Fibroblast of the conjunctiva (primary cell): ENCODE measurements around the gene CNTNAP4.

Experiments used
- DNase-seq: peaks from one replicate; pipeline ENCODE4 v3.0.0-alpha.2; 2010; ENCODE audit warnings: low read depth

Gene CNTNAP4

GRCh38 chr16:76583945-76584344 is 306.7 kb downstream of the CNTNAP4 start:
- DNase-seq, result no peak

- no peak for DNase-seq
Observed at GRCh38 chr16:76598498-76598897, 321.3 kb downstream of the CNTNAP4 start.

DNA sequence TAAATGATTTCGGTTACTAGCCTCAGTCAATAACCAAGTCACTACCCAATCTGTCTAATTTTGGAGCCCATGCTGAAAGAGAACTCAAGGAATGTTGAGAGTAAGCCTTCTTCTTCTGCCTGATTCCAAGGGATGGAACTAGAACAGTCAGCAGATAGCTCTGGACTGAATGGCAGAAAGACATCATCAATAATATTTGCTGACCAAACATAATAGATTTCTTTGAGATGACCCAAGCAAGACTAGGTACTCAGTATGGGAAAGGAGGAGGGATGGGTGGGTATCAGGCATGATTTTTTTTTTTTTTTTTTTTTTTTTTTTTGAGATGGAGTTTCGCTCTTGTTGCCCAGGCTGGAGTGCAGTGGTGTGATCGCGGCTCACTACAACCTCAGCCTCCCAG is 330.1 kb downstream of the CNTNAP4 start:
- no peak for DNase-seq
